A549 (cell line): ENCODE results near the gene ULK4.

Experiments used
- CHD2 ChIP-seq: fragments of 150-350 bp; IDR thresholded peaks from 2 replicates; pipeline ENCODE4 v1.6.1; 2014; ENCODE audit warnings: low read length; ENCODE audit not compliant: partially characterized antibody
- EP300 ChIP-seq, 2 experiments: fragments of >200 bp; sonication (Bioruptor Twin); formaldehyde crosslinking; IDR thresholded peaks; 2 replicates in 1 of 2; 3 replicates in 1 of 2; pipeline ENCODE4 v1.6.1; 2016 to 2017
- HDAC2 ChIP-seq: fragments of 200-600 bp; sonication (generic); IDR thresholded peaks from 2 replicates; pipeline ENCODE4 v1.6.1; 2016
- JUN ChIP-seq, 2 experiments: fragments of >200 bp; sonication (Bioruptor Twin); formaldehyde crosslinking; IDR thresholded peaks; 2 replicates in 1 of 2; 3 replicates in 1 of 2; pipeline ENCODE4 v1.6.1; 2016 to 2017
- NFE2L2 ChIP-seq: fragments of 150-350 bp; conservative IDR thresholded peaks from 2 replicates; pipeline ENCODE4 v1.6.1; 2014; ENCODE audit warnings: low read length
- POLR2A ChIP-seq: IDR thresholded peaks from 2 replicates; pipeline ENCODE4 v1.6.1; 2012; ENCODE audit warnings: mild to moderate bottlenecking, low read length
- RNF2 ChIP-seq: fragments of 200-600 bp; sonication (generic); IDR thresholded peaks from 2 replicates; pipeline ENCODE4 v1.6.1; 2016; ENCODE audit warnings: low read depth, mild to moderate bottlenecking, antibody characterized with exemption, moderate library complexity, borderline replicate concordance
- SMC3 ChIP-seq: fragments of >200 bp; sonication (Bioruptor Twin); formaldehyde crosslinking; IDR thresholded peaks from 3 replicates; pipeline ENCODE4 v1.6.1; 2018; ENCODE audit warnings: inconsistent platforms
- TF ChIP-seq, protein P1 (sequence below): fragments of >200 bp; sonication (Bioruptor Twin); formaldehyde crosslinking; IDR thresholded peaks from 3 replicates; pipeline ENCODE4 v1.5.1; 2016
- TF ChIP-seq, protein P2 (sequence below): fragments of 250-450 bp; sonication (Bioruptor Pico); IDR thresholded peaks from 2 replicates; pipeline ENCODE4 v1.5.0; 2020; ENCODE audit warnings: low read depth, mild to moderate bottlenecking, moderate library complexity
- TF ChIP-seq, protein P3 (sequence below): IDR thresholded peaks from 2 replicates; pipeline ENCODE4 v1.6.1; 2012

DNA sequence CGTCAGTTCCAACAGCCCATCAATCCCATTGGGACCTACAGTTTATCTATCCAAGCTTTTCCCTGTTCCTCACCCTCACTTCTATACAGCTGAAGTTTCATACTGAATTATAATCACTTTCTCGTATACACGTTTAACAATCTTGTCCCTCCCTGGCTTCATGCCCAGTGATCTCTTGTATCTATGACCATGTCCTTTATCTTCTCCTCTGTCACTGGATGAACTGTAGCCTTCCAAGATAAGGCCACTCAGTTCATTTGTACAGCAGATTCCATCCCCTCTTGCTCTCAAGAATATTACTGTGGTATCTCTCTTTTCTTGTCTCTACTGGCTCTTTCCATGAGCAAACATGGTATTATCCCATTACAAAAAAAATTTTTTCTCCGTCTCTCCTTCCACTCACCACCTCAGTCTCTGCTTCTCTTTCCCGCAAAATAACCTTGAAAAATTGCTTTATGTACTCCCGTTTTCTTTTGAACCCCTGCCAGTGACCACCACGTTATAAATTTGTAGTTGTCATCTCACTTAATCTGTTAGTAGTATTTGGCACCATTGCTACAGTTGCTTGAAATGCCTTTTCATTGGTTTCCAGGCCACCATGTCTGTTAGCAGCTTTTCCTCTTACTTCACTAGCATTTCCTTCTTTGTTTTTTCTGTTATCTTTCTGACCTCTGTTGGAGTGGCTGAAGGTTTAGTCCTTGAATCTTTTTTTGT is 753.2 kb downstream of the ULK4 start:
- TF ChIP-seq EP300 (IDR thresholded peaks at IDR 0.05) (no peak), RNF2 (no peak), JUN (IDR thresholded peaks at IDR 0.05) (no peak), SMC3 (no peak), POLR2A (no peak), HDAC2 (no peak), NFE2L2 (no peak), CHD2 (no peak)
- TF ChIP-seq, protein P1, sequence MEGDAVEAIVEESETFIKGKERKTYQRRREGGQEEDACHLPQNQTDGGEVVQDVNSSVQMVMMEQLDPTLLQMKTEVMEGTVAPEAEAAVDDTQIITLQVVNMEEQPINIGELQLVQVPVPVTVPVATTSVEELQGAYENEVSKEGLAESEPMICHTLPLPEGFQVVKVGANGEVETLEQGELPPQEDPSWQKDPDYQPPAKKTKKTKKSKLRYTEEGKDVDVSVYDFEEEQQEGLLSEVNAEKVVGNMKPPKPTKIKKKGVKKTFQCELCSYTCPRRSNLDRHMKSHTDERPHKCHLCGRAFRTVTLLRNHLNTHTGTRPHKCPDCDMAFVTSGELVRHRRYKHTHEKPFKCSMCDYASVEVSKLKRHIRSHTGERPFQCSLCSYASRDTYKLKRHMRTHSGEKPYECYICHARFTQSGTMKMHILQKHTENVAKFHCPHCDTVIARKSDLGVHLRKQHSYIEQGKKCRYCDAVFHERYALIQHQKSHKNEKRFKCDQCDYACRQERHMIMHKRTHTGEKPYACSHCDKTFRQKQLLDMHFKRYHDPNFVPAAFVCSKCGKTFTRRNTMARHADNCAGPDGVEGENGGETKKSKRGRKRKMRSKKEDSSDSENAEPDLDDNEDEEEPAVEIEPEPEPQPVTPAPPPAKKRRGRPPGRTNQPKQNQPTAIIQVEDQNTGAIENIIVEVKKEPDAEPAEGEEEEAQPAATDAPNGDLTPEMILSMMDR, result no peak
- TF ChIP-seq, protein P2, sequence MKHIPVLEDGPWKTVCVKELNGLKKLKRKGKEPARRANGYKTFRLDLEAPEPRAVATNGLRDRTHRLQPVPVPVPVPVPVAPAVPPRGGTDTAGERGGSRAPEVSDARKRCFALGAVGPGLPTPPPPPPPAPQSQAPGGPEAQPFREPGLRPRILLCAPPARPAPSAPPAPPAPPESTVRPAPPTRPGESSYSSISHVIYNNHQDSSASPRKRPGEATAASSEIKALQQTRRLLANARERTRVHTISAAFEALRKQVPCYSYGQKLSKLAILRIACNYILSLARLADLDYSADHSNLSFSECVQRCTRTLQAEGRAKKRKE (CRISPR knock-in tag), result no peak
- TF ChIP-seq, protein P3, sequence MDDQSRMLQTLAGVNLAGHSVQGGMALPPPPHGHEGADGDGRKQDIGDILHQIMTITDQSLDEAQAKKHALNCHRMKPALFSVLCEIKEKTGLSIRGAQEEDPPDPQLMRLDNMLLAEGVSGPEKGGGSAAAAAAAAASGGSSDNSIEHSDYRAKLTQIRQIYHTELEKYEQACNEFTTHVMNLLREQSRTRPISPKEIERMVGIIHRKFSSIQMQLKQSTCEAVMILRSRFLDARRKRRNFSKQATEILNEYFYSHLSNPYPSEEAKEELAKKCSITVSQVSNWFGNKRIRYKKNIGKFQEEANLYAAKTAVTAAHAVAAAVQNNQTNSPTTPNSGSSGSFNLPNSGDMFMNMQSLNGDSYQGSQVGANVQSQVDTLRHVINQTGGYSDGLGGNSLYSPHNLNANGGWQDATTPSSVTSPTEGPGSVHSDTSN, result no peak
